Psoas muscle (tissue), 8 donors: ENCODE measurements around the gene TUBB4B. TPM values are rescaled to one million over a fixed set of nuclear protein-coding genes. Genes with fewer than 3 reads are reported as not detected.

ENCODE experiments used
- ATAC-seq, 4 donors: fragments of 200-7000 bp; cut with Tn5 transposase; one replicate each; pipeline ENCODE4 v1.9.1; 2020; ENCODE audit warnings: moderate library complexity in 3 of 4, mild to moderate bottlenecking in 2 of 4
- DNase-seq, 2 donors: peaks; one replicate each; pipeline ENCODE4 v3.0.0-alpha.2; 2020
- H3K27ac ChIP-seq: fragments of 200-600 bp; one replicate; pipeline ENCODE4 v1.8.0; 2022
- H3K27me3 ChIP-seq, 3 donors: fragments of 200-600 bp in 1 of 3; one replicate each; pipeline versions ENCODE4 v1.6.1 to v1.8.0; 2013 to 2022; ENCODE audit warnings: low read length in 2 of 3, mild to moderate bottlenecking in 2 of 3, moderate library complexity in 1 of 3; ENCODE audit not compliant: insufficient read depth in 3 of 3
- H3K36me3 ChIP-seq, 2 donors: fragments of 200-600 bp in 1 of 2; one replicate each; pipeline versions ENCODE4 v1.6.1 to v1.8.0; 2013 to 2022; ENCODE audit warnings: low read depth in 1 of 2, mild to moderate bottlenecking in 1 of 2, moderate library complexity in 1 of 2; ENCODE audit not compliant: insufficient read depth in 1 of 2
- H3K4me1 ChIP-seq: fragments of 200-600 bp; one replicate; pipeline ENCODE4 v1.8.0; 2022
- H3K4me3 ChIP-seq: fragments of 200-600 bp; one replicate; pipeline ENCODE4 v1.8.0; 2022; ENCODE audit warnings: mild to moderate bottlenecking
- H3K9me3 ChIP-seq: fragments of 200-600 bp; one replicate; pipeline ENCODE4 v1.8.0; 2022
- WGBS, 3 donors: extraction: QIAGEN DNeasy Blood & Tissue Kit; methylation state at CpG; one replicate each; pipeline versions ENCODE4 v1.1.6 to v1.1.7; 2013; 5-methylcytosine and 5-hydroxymethylcytosine counted together
- intact Hi-C, 2 donors: fragments of 100-400 bp; cut with DNase I; formaldehyde crosslinking; loops; one replicate each; pipeline versions ENCODE4 v1.11.0 to v1.14.2; 2022
- polyA plus RNA-seq, 3 donors: library from polyadenylated mRNA; stranded (reverse); fragments of 200-250 nt; gene quantifications; one replicate each; pipeline ENCODE4 v1.2.3, GENCODE V29; 2013
- total RNA-seq, 4 donors: library from RNA; stranded (reverse); fragmentation: NEBNext Ultra II Directional in 2 of 4; extraction: Animal tissue kit (Norgen Biotek cat#: 25700) in 2 of 4; gene quantifications; one replicate each; pipeline versions ENCODE4 v1.2.1 to v1.2.4, GENCODE V29; 2021 to 2023
- TF ChIP-seq, protein P1 (sequence below): fragments of 200-600 bp; IDR thresholded peaks from one replicate; pipeline ENCODE4 v1.8.0; 2022; ENCODE audit warnings: antibody characterized with exemption
- donor health status: healthy with polysubstance abuse.
- donor health status: DM: no; HTN: no; CAD: no; lungs with moderate emphysema.
- donor health status: Bipolar disorder and iron deficiency.
- donor health status: healthy.
- donor health status: DM: yes; HTN: yes; CAD: no.
- donor health status: DM: no; HTN: no; CAD: no.
- donor health status: DM: no; HTN: no; CAD: no.
- donor health status: DM: yes; HTN: yes; CAD: no.

TUBB4B gene
- total and polyA plus RNA-seq, 7 donors: 111 to 838 (median 273) TPM

DNA sequence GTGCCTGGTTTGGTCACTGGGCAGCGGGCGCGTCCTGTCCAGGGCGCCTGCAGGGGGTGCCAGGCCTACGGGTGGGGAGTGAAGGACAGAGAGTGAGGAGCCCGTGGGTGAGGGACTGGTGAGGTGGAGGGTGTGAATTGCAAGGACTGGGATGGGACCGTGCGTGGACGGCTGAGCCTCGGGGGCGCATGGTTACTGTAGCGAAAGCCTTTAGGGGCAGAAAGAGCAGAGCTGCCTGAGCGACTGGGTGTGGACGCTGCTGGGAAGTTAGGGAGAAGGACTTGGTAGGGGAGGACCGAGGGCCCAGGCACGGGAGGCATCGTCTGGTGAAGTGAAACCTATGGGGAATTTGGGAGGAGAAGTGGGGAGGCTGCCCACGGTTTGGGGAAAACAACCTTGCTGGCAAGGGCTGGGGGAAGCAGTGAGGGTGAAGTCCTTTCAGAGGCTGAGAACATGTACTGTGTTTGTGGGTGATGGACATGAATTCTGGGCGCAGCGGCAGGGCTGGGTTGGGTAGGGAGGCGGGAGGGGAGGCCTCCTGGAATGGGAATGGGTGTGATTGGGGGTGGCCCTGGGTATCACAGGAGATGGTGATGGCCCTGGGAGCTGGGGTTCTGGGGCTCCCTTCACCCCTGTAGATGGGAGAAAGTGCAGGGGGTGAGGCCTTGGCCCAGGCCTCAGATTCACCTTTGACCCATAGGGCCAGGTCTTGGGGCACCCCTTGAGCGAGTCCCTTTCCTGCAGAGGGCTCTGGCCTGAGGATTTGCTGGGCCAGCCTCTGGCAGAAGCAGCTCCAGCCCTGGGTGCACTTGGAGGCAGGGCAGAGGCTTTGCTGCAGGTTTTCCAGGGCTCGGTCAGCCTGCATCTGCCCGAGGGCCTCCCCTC, 34.7 kb downstream of the TUBB4B start:
- Histone ChIP-seq H3K27me3 (peaks cover 0 to 36% (median 18%) of the 10 kb centered on the region in 3 donors), H3K36me3 (peaks cover 2 to 21% of the 10 kb centered on the region in 2 donors), H3K27ac (peak overlapping the region; percentile 75), H3K4me1 (peaks cover 25% of the 10 kb centered on the region), H3K9me3 (no peaks in the 10 kb centered on the region), H3K4me3 (peak overlapping the region; percentile 62)
- TF ChIP-seq, protein P1, sequence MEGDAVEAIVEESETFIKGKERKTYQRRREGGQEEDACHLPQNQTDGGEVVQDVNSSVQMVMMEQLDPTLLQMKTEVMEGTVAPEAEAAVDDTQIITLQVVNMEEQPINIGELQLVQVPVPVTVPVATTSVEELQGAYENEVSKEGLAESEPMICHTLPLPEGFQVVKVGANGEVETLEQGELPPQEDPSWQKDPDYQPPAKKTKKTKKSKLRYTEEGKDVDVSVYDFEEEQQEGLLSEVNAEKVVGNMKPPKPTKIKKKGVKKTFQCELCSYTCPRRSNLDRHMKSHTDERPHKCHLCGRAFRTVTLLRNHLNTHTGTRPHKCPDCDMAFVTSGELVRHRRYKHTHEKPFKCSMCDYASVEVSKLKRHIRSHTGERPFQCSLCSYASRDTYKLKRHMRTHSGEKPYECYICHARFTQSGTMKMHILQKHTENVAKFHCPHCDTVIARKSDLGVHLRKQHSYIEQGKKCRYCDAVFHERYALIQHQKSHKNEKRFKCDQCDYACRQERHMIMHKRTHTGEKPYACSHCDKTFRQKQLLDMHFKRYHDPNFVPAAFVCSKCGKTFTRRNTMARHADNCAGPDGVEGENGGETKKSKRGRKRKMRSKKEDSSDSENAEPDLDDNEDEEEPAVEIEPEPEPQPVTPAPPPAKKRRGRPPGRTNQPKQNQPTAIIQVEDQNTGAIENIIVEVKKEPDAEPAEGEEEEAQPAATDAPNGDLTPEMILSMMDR: no peak
- intact Hi-C loops: no loop called here
- 72 to 81% (median 81%) methylated on average over 24 of the region's 24 CpGs for WGBS, 3 donors
- DNase-seq (no peak), ATAC-seq (no peak)

DNA sequence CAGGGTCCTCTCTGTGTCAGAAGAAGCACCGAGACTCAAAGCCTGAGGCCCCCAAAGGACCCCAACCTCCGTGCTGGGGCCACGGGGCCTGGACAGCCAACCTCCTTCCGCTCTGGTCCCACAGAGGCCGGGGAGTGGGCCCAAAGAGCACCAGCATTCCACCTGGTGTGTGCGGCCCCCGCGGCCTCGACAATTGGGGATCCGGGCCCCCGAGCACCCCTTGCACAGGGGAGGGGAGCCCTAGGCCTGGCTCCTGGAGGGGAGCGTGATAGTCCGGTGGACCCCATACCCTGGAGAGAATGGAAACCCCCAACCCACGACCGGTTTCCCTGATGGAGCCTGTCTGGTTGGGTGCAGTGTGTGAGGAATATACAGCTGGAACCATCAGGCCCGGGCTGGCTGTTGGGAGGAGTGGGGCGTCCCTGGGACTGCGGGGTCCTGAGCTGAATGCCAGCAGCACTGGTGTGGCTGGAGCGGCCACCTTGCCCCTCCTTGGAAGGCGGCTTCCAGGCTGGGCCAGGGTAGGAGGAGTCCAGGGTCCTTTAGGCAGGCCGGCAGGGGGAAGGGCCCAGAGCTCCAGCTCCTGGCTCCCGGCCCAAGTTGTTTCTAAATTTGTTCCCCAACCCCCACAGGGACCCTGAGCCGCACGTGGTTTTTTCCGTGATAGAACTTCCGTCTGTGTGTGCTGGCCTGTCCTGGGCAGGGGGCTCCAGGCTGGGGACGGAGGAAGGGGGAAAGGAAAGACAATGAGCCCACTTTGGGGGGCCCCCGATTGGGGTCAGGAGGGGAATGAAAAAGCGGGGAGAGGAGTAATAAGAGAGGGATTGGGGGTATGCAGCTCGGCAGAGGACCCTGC, 35.6 kb downstream of the TUBB4B start:
- 32 to 42% (median 36%) methylated on average over 30 of the region's 30 CpGs for WGBS, 3 donors
- peaks cover 30% of the 10 kb centered on the region for H3K4me1 ChIP-seq
- ATAC-seq (peak; percentile 23 to 59 (median 32)), DNase-seq (peak; percentile 73 to 85)
- H3K4me3 ChIP-seq: peak overlapping the region; percentile 62
- H3K27ac ChIP-seq: peak overlapping the region; percentile 75
- intact Hi-C loops: no loop called here
- peaks cover 2 to 16% of the 10 kb centered on the region in 2 donors for H3K36me3 ChIP-seq
- TF ChIP-seq, protein P1: no peak
- no peaks in the 10 kb centered on the region for H3K9me3 ChIP-seq
- H3K27me3 ChIP-seq: peaks cover 0 to 43% (median 18%) of the 10 kb centered on the region in 3 donors

DNA sequence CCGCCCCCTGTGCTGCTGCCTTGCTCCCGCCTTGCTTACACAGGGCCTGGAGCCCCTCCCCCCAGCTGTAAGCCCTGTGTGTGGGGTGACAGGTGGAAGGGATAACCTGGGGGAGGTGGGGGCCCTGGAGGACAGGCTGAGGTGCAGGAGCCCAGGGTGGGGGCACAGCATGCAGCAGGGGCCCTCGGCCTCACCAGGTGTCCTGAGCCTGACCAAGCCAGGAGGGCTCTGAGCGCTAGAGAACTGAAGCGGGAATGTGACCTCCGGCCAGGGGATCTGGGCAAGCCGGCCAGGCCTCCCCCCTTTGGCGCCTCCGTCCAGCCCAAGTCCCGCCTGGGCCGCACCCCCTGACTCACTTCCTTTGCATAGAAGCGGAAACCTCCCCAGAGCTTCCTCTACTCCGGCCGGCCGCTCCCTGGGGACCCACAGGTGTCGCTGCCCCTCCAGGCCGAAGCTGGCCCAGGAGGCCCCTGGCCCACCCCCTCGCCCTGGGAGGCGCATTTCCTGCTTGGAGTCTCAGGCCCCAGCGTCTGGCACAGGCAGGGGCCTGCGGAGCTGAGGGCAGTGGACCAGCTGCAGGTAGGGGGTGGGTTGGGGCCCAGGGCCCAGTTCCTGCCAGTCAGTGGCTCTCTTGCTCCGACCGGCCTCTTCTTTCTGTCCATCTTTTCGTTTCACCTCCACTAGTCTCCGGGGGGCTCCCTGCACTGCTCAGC, 36.4 kb downstream of the TUBB4B start, which contains the start of gene TOR4A:
TSS of gene TOR4A (plus strand) at position 398 of the 713 bp plus-strand sequence. CDS start 964 bp downstream, outside the sequence.
- peaks cover 0 to 10% of the 10 kb centered on the region in 2 donors for H3K36me3 ChIP-seq
- H3K27me3 ChIP-seq: peaks cover 0 to 48% (median 18%) of the 10 kb centered on the region in 3 donors
- 27 to 37% (median 35%) methylated on average over 19 to 25 of the region's 25 CpGs for WGBS, 3 donors
- H3K4me1 ChIP-seq: peaks cover 30% of the 10 kb centered on the region
- DNase-seq (peak; percentile 81 to 84), ATAC-seq (peak; percentile 31 to 67 (median 48))
- intact Hi-C loops: no loop called here
- H3K27ac ChIP-seq: peak within 1 kb of the TSS; percentile 75
- peak within 1 kb of the TSS; percentile 62 for H3K4me3 ChIP-seq
- no peaks in the 10 kb centered on the region for H3K9me3 ChIP-seq
- TF ChIP-seq, protein P1: no peak

DNA sequence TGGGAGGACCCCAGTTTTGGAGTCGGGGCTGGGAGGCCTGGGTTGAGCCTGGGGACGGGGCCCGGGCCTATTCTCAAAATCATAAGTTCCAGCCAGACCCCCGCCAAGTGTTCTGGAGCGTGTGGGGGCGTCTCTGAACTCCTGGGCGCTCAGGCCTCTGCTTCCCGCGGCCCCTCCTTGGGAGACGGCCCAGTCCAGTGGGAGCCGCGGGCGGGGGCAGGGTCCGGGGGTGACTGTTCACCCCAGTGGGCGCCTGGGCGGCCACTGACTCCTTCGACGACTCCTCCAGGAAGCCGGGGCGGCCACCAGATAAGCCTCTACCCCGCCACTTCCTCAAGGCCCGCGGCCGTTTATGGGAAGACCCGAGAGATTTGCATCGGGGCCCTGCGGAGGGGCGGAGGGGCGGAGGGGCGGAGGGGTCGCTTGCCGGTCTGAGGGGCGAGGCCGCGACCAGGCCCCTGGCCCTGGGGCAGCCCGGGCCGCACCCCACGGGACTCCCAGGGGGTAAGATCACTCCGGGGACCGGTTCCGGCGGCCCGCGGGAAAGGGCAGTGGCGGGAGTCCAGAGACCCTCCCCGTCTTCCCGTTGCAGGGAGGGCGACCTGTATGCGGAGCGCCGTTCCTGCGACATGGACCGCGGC, 37.1 kb downstream of the TUBB4B start:
- H3K36me3 ChIP-seq: peaks cover 0 to 3% of the 10 kb centered on the region in 2 donors
- peak overlapping the region; percentile 75 for H3K27ac ChIP-seq
- DNase-seq: peak in 1 of 2 donors; percentile 37

More for the DNA sequence above, 37.1 kb downstream of the TUBB4B start:
- intact Hi-C loops: no loop called here
- Histone ChIP-seq H3K27me3 (peaks cover 0 to 48% (median 18%) of the 10 kb centered on the region in 3 donors), H3K9me3 (no peaks in the 10 kb centered on the region), H3K4me3 (peak overlapping the region; percentile 62), H3K4me1 (peaks cover 30% of the 10 kb centered on the region)
- ATAC-seq: peak in 1 of 4 donors; percentile 19
- TF ChIP-seq, protein P1: no peak
- 12 to 33% (median 16%) methylated on average over 25 to 54 of the region's 54 CpGs for WGBS, 3 donors
